GM21717 (cell line): ENCODE data around the gene OLFM4.

Experiments
- ATAC-seq: cut with Tn5 transposase; IDR thresholded peaks from one replicate; pipeline ENCODE4 v1.9.1; 2021; ENCODE audit warnings: mild to moderate bottlenecking, moderate library complexity; ENCODE audit not compliant: unreplicated experiment

Gene OLFM4

GRCh38 chr13:53014495-53015443, 13.8 kb upstream of the OLFM4 start:
- no peak for ATAC-seq

- no peak for ATAC-seq
These were observed 12.6 kb upstream of the OLFM4 start for GRCh38 chr13:53015971-53016370.

DNA sequence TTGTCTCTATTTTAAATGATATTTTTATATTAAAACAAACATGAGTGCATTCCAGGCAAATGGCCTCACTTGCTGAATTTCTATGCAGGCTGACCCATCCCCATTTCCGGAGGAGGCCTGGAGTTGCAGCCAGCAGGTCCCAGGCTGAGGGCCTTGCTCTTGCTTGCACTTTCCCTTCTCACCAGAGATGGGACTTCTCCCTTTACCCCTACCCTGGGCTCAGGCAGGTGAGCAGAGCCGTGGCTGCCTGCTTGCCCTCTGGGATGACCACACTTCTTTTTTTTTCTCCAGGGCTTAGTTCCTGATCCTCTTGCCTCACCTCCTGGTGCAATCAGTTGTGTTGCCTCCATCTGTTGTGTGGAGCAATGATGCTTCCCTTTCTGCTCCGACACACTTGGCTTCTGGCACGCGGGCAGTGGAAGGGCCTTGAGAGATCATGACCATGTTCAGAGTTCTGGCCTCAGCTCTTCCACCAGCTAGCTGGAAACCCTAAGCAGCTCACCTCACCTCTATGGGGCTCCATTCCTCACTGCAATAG, 11.1 kb upstream of the OLFM4 start:
- ATAC-seq = no peak

GRCh38 chr13:53018690-53019647, 9.6 kb upstream of the OLFM4 start:
- ATAC-seq = no peak

DNA sequence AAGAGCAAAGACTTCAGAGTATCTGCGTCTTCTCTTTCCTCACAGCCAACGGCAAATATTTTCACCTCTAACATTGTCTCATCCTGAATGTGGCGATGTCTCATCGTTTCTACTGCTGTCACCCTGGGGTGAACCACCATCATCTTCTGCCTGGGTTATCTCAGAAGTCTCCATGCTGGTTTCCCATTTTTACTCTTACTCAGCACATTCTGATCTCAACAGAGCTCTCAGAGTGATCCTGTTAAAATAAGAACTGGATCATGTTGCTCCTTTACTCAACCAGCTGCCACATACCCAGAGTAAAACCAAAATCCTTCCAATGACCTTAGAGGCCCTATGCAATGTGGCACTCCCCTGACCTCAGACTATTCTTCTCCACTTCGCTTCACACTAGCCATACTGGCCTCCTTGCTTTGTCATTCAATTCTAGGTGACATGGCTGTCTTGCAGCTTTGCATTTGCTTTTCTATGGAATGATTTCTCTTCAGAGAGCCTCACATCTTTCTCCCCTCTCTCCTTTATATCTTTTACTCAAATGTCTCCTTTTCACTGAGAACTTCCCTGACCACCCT, 7.8 kb upstream of the OLFM4 start:
- ATAC-seq = no peak

GRCh38 chr13:53023246-53023645, 5.4 kb upstream of the OLFM4 start:
- ATAC-seq = no peak

DNA sequence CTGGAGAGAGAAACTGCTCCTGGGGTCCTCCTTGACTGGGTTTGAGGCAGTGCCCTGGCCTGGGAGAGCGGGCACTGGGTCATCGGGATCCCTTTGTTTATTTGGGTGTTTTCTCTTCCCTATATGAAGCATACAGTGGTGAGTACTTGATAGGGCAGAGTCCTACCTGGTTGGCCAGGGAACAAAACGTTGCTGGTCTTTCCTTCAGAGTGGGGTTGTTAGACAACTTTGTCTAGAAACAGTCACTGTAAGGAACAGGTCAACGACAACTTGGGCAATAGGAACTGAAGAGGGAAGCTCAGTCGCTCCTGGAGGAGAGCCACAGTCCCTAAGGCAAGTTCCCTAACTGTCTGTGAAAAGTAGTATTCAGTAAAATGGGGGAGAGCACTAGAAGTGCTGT, 550 bp upstream of the OLFM4 start:
- no peak for ATAC-seq

DNA sequence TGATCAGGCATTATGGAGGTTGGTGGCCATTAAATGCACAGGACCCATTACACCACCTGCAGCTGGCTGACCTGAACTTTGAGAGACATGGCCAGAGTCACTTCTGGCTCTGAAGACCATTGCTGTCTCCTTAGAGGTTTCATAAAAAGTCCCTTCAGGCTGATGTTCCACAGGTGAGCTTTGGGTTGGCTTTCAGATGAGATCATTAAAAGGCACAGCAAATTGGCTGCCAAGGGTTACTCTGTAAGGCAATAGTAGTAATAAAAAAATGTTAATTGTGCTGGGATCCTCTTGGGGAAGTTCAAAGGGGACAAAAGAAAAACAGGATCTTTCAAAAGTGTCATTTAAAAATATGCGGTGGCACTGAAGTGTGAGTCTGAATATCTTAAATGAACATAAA, 4.2 kb downstream of the OLFM4 start:
- ATAC-seq = no peak

GRCh38 chr13:53038993-53039392, 10.4 kb downstream of the OLFM4 start:
- no peak for ATAC-seq

DNA sequence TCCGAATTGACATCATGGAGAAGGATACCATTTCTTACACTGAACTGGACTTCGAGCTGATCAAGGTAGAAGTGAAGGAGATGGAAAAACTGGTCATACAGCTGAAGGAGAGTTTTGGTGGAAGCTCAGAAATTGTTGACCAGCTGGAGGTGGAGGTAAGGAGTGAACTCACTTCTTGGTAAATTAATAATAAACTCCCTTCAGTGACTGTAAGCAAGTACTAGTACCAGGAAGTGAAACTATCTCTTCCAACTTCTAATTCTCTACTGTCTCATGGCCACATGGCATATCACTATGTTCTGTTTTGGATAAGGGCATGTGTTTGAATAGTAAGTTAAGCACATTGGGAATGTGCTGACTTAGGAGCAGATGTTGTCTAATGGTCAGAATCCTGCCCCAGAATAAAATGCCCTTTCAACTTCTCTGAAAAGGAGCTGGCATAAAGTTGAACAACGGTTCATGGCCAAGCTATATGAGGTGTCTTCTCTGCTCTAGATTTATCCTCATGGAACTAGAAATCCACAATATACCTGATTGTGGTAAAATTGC, 13.4 kb downstream of the OLFM4 start:
- no peak for ATAC-seq

GRCh38 chr13:53042877-53043276, 14.3 kb downstream of the OLFM4 start:
- no peak for ATAC-seq

GRCh38 chr13:53043398-53043797, 14.8 kb downstream of the OLFM4 start:
- ATAC-seq = no peak

DNA sequence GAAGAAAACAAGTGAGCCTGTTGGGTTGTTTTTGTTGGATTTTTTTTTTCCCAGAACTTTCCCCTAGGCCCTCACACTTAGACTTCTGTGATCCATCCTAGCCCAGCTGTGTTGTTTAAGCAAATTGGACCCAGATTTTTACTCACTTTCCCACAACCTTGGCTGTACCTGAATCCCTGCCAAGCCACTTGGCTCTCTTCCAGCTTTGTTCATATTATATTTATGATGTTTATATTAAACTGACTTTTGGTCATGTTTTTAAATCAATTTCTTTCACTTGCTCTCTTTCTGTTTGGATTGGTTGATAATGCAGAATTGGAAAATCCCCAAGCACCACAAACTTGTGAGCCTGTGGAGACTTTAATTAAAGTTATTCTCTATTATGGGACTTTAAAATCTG, 16.6 kb downstream of the OLFM4 start:
- no peak for ATAC-seq

GRCh38 chr13:53048880-53049279, 20.3 kb downstream of the OLFM4 start:
- ATAC-seq = no peak

- no peak for ATAC-seq
These were observed 21.5 kb downstream of the OLFM4 start for GRCh38 chr13:53050151-53050550.

DNA sequence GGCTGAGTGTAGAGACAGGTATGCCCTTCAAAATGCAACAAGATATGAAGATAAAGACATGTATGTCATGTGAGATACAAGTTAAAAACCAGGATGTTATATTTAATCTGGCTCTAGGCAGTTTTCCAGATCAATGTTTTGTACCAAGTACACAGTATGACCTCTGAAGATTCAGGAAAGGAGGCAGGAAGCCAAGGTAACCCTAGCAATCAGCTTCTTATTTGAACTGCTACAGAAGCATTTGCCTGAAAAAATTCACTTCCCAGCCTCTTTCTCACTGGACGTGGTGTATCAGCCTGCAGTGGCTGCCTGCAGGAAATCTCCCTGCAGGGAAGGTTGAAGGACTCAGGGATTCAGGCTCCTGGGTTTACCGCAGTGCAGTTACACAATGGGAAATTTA, 24.1 kb downstream of the OLFM4 start:
- no peak for ATAC-seq

- no peak for ATAC-seq
These were observed 26.0 kb downstream of the OLFM4 start for GRCh38 chr13:53054569-53054968.

- no peak for ATAC-seq
These were observed 29.6 kb downstream of the OLFM4 start for GRCh38 chr13:53058065-53058679.

DNA sequence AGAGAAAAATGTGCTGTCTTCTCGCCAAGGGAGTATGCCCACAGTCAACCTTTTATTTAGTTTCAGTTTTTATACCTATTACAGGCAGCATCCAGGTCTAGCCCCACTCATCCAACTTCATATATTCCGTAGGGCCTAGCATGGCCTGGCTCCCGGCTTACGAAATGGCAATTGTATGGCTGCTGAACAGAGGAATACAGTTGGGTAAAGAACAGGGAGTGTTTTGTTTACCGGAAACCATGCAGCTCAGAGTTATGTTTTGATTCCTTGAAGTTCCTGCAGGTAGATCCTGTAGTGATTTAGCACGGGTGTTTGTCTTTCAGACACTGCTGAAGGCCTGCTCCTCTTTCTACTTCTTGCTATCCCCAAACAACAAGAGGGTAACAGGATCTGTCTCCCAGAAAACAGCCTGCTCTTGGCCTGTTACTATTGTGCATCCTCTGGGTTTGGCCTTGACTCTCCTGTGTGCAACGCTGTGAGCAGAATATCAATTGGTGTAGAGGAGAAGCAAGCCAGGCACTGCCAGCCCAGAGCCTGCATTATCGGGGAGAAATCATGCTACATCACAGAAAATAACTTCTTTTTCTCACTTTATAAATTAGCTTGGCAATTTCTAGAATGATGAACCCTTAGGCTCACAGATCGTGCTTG, 32.4 kb downstream of the OLFM4 start:
- no peak for ATAC-seq

- no peak for ATAC-seq
These were observed 36.1 kb downstream of the OLFM4 start for GRCh38 chr13:53064731-53065130.
